HG03196 (cell line): ENCODE data around the gene POU6F2.

Experiments
- ATAC-seq: cut with Tn5 transposase; IDR thresholded peaks from one replicate; pipeline ENCODE4 v1.9.1; 2021; ENCODE audit not compliant: unreplicated experiment

Gene POU6F2

DNA sequence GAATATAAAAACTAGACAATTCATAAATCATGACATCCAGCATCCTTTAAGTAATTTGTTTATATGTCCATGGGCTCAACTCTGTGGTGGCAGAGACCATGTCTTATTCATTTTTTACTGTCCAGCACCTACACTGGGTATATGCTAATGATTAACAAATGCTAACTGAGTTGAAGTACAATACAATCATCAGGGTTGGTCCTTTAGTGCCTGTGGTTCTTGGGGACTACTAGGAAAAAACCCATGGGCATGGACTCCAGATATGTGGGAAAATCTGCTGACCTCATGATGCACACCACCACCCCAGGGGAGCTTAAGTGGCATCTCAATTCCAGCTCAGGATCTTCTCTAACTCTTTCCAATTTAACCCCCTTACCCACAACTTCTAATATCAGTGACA is 503.2 kb downstream of the POU6F2 start:
- ATAC-seq, result no peak

GRCh38 chr7:39488467-39489393 is 511.0 kb downstream of the POU6F2 start:
- ATAC-seq, result no peak

- ATAC-seq, result no peak
Observed at GRCh38 chr7:39490296-39490695, 512.6 kb downstream of the POU6F2 start.

- no peak for ATAC-seq
Observed at GRCh38 chr7:39493934-39494333, 516.2 kb downstream of the POU6F2 start.

GRCh38 chr7:39501358-39501757 is 523.6 kb downstream of the POU6F2 start:
- no peak for ATAC-seq

DNA sequence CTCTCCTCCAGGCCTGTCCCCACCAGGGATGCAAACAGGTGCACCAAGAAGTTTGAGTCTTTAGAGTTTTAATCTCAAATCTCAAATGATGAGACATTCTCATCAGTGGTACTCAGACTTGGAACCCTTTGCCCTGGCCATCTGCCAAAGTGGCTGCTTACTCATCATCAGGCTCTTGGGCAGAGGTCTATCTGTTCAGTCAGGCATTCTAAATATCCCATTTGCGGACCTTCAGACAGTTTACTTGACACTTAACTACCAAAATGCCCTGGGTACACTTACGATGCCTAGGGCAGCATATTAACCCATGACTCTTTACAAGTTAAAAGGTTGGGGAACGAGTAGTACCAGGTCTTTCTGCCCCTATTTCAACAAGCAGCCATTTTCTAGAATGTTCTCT is 527.3 kb downstream of the POU6F2 start:
- no peak for ATAC-seq

GRCh38 chr7:39507866-39508551 is 530.3 kb downstream of the POU6F2 start:
- ATAC-seq, result no peak

DNA sequence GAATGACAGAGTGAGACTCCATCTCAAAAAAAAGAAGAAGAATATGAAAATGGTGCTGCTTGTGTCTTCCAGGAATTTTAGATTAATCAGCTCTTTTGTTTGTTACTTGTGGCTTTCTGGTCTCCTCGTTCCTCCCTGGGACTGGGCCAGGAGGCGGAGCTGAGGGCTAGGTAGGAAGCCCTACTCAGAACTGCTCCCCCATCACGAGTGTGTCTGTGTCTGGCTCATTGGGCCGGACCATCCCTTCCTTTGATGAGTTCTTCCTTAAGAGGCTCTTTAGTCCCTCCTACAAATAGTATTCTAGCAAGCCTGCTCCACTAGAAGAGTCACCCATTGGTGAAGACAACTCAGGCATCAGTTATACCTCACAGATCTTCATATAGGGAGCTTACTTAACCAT is 531.7 kb downstream of the POU6F2 start:
- no peak for ATAC-seq

GRCh38 chr7:39509912-39510311 is 532.2 kb downstream of the POU6F2 start:
- no peak for ATAC-seq

DNA sequence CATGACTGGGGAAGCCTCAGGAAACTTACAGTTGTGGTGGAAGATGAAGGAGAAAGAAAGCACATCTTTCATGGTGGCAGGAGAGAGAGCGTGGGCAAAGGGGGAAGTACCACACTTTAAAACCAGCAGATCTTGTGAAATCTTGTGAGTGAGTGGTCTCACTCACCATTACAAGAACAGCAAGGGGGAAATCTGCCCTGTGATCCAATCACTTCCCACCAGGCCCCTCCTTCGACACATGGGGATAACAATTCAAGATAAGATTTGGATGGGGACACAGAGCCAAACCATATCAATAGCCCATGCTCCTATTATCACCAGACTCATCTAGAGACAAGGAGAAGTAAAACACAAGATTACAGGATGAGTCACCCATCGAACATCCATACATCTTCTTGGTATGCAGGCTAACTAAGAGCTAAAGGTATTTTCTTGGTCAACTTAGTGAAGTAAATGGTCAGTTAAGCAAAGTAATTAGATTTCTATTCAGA is 533.2 kb downstream of the POU6F2 start:
- no peak for ATAC-seq

DNA sequence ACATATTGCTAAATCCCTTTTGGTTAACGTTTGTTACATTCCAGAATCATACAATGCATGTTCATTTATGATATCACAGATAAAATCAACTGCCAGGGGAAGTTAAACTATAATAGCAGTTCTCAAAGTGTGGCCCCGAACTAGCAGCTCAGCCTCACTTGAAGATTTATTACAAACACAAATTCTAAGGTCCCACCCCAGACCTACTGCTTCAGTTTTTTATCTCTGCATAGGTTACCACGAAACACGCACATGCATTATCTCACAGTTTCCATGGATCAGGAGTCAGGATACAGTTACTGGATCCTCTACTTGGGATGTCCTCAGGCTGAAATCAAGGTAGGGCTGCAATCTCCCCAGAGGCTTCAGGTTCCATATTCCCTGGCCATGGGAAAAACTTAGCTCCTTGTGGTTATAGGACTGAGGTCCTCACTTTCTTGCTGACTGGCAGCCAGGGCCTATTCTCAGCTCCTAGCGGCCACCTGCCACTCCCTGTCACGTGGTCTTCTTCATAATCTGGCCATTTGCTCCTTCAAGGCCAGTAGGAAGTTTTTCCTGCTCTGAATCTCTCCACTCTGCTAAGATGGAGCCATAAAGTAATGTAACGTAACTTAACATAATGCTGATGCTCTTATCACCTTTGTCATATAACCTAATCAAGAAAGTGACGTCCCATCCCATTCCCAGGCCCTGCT is 538.0 kb downstream of the POU6F2 start:
- no peak for ATAC-seq

GRCh38 chr7:39516498-39516897 is 538.8 kb downstream of the POU6F2 start:
- ATAC-seq, result no peak

- ATAC-seq, result no peak
Observed at GRCh38 chr7:39517240-39517639, 539.5 kb downstream of the POU6F2 start.
